ENCODE measurements around the gene GOLGA8G. TPM values are rescaled to one million over a fixed set of nuclear protein-coding genes. Genes with fewer than 3 reads are reported as not detected.

The GOLGA8G gene, protein sequence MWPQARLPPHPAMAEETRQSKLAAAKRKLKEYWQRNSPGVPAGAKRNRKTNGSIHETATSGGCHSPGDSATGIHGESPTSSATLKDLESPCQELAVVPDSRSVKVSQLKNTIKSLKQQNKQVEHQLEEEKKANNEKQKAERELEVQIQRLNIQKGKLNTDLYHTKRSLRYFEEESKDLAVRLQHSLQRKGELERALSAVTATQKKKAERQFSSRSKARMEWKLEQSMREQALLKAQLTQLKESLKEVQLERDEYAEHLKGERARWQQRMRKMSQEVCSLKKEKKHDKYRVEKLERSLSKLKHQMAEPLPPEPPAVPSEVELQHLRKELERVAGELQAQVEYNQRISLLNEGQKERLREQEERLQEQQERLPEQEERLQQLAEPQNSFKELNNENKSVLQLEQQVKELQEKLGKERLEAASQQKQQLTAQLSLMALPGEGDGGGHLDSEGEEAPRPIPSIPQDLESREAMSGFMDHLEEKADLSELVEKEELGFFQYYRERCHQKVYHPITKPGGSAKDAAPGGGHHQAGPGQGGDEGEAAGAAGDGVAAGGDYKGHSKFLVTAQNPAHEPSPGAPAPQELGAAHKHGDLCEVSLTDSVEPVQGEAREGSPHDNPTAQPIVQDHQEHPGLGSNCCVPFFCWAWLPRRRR
- not detected in 2 replicates for total RNA-seq

DNA sequence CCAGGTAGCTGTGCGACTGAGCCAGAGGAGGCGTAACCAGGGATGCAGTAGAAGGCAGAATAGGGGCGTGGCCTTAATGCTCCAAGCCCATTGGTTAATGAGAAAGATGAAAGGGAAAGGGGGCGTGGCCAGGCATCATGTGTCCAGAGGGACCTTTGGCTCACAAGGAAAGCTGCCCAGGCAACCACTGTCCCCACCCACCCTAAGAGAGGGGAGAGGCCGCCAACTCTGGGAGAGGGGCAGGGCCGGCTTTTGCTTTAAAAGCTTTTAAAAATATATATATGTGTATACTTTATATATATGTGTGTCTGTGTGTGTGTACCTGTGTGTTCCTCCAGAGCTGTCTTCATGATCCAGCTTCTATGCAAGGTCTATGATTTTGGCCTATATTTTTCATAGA, at the start of gene GOLGA8G:
Gene GOLGA8G, minus strand, starts transcription at position 18 of the 400 bp plus-strand sequence. CDS start 62 bp downstream, outside the sequence.

DNA sequence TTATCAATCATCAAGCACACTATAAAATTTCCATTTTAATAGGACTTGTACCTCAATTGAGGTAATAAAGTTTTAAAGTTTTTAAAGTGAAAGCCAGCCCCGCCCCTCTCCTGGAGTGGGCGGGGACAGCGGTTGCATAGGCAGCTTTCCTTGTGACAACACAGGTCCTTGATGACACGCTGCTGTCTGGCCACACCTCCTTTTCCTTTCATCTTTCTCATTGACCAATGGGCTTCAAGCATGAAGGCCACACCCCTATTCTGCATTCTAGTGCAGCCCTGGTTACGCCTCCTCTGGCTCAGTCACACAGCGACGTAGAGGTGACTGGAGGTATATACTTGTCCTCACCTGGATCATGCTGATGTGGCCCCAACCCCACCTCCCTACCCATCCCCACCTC, 20.5 kb upstream of the GOLGA8G start, which contains the start of gene GOLGA6L25:
Gene GOLGA6L25, plus strand, starts transcription at position 301 of the 400 bp plus-strand sequence. Its CDS starts 61 bp downstream, at position 362.

Other genes starting within 250 kb of the GOLGA8G start
- 18.6 and 62.4 TPM in 2 replicates for gene HERC2, start 210.8 kb downstream of the GOLGA8G start, total RNA-seq
- not detected in 2 replicates for gene GOLGA6L24, start 174.9 kb downstream of the GOLGA8G start, total RNA-seq
- not detected in 2 replicates for gene GOLGA8F, start 154.3 kb downstream of the GOLGA8G start, total RNA-seq
- not detected in 2 replicates for gene GOLGA6L25, start 20.6 kb upstream of the GOLGA8G start, total RNA-seq
- gene GOLGA8M, start 179.4 kb upstream of the GOLGA8G start, total RNA-seq: 0.18 TPM in 1 of 2 replicates, not detected in the other